Astrocyte (in vitro differentiated cells and primary cell): Measurements from ENCODE around the gene RAB30. TPM values are rescaled to one million over a fixed set of nuclear protein-coding genes. Genes with fewer than 3 reads are reported as not detected.

ENCODE experiments used
- DNase-seq: peaks from one replicate; pipeline ENCODE4 v3.0.0-alpha.2; 2010; ENCODE audit warnings: low read depth
- FAIRE-seq: peaks from 2 replicates; lab custom pipeline; 2011; peaks lifted over from hg19 to GRCh38; lab: Jason Lieb, UNC
- H2AFZ ChIP-seq: 2 replicates; pipeline ENCODE4 v1.6.0; 2012; ENCODE audit warnings: low read depth, low read length, inconsistent platforms
- H3K27ac ChIP-seq: 2 replicates; pipeline ENCODE4 v1.5.1; 2011; ENCODE audit warnings: low read depth, low read length, inconsistent platforms
- H3K27me3 ChIP-seq: 2 replicates; pipeline ENCODE4 v1.6.0; 2011; ENCODE audit warnings: low read length, inconsistent platforms; ENCODE audit not compliant: insufficient read depth
- H3K36me3 ChIP-seq: 2 replicates; pipeline ENCODE4 v1.5.1; 2011; ENCODE audit warnings: low read length, inconsistent platforms; ENCODE audit not compliant: insufficient read depth
- H3K4me1 ChIP-seq: 2 replicates; pipeline ENCODE4 v1.5.1; 2011; ENCODE audit warnings: low read length, inconsistent platforms; ENCODE audit not compliant: insufficient read depth
- H3K4me2 ChIP-seq: 2 replicates; pipeline ENCODE4 v1.6.0; 2012; ENCODE audit warnings: low read length, inconsistent platforms
- H3K4me3 ChIP-seq: 2 replicates; pipeline ENCODE4 v1.5.1; 2011; ENCODE audit warnings: low read depth, mild to moderate bottlenecking, low read length, inconsistent platforms; ENCODE audit not compliant: insufficient read depth
- H3K79me2 ChIP-seq: 2 replicates; pipeline ENCODE4 v1.6.0; 2012; ENCODE audit warnings: mild to moderate bottlenecking, low read length, inconsistent platforms; ENCODE audit not compliant: insufficient read depth
- H3K9ac ChIP-seq: 2 replicates; pipeline ENCODE4 v1.6.0; 2012; ENCODE audit warnings: mild to moderate bottlenecking, low read length, inconsistent platforms
- H3K9me3 ChIP-seq: 2 replicates; pipeline ENCODE4 v1.5.1; 2012; ENCODE audit warnings: low read depth, mild to moderate bottlenecking, low read length, inconsistent platforms; ENCODE audit not compliant: insufficient read depth
- H4K20me1 ChIP-seq: 2 replicates; pipeline ENCODE4 v1.6.0; 2012; ENCODE audit warnings: low read length, inconsistent platforms; ENCODE audit not compliant: insufficient read depth
- H3K27ac Mint-ChIP-seq: one replicate; pipeline ENCODE4 v1.8.0; 2021; ENCODE audit warnings: mild to moderate bottlenecking, mixed read lengths; ENCODE audit not compliant: unreplicated experiment
- H3K27me3 Mint-ChIP-seq: one replicate; pipeline ENCODE4 v1.8.0; 2021; ENCODE audit warnings: low read depth, mixed read lengths; ENCODE audit not compliant: unreplicated experiment
- H3K36me3 Mint-ChIP-seq: one replicate; pipeline ENCODE4 v1.8.0; 2021; ENCODE audit warnings: low read depth, mixed read lengths; ENCODE audit not compliant: unreplicated experiment
- H3K4me1 Mint-ChIP-seq: one replicate; pipeline ENCODE4 v1.8.0; 2021; ENCODE audit warnings: low read depth, mixed read lengths; ENCODE audit not compliant: unreplicated experiment
- H3K4me3 Mint-ChIP-seq: one replicate; pipeline ENCODE4 v1.8.0; 2021; ENCODE audit warnings: mild to moderate bottlenecking, moderate library complexity, mixed read lengths; ENCODE audit not compliant: unreplicated experiment
- H3K9me3 Mint-ChIP-seq: one replicate; pipeline ENCODE4 v1.8.0; 2021; ENCODE audit warnings: mild to moderate bottlenecking, mixed read lengths; ENCODE audit not compliant: unreplicated experiment
- CTCF ChIP-seq: IDR thresholded peaks from 2 replicates; pipeline ENCODE4 v1.5.1; 2011; ENCODE audit warnings: low read depth, mild to moderate bottlenecking, inconsistent platforms, low read length, moderate library complexity; ENCODE audit not compliant: insufficient read depth
- EZH2 ChIP-seq: IDR thresholded peaks from 2 replicates; pipeline ENCODE4 v1.6.1; 2012; ENCODE audit warnings: mild to moderate bottlenecking, low read length, inconsistent platforms; ENCODE audit not compliant: insufficient read depth
- total RNA-seq: library from RNA; stranded (reverse); gene quantifications from 2 replicates; pipeline ENCODE4 v1.2.1, GENCODE V29; 2021

Gene RAB30
- total RNA-seq, 1 donor from 2014 or later, result 40.0 TPM

GRCh38 chr11:82939456-82939855 lies 132.2 kb downstream of the RAB30 start:
- Mint-ChIP-seq H3K9me3 (peaks cover 9% of the 10 kb centered on the region), H3K4me1 (no peaks in the 10 kb centered on the region), H3K27me3 (no peaks in the 10 kb centered on the region), H3K36me3 (no peaks in the 10 kb centered on the region), H3K27ac (no peak overlapping the region), H3K4me3 (no peak overlapping the region)
- Histone ChIP-seq H3K27me3 (no peaks in the 10 kb centered on the region), H2AFZ (no peak overlapping the region), H3K4me3 (no peak overlapping the region), H3K36me3 (no peaks in the 10 kb centered on the region), H3K9ac (no peak overlapping the region), H3K9me3 (no peaks in the 10 kb centered on the region), H3K4me1 (no peaks in the 10 kb centered on the region), H4K20me1 (no peaks in the 10 kb centered on the region), H3K79me2 (no peaks in the 10 kb centered on the region), H3K27ac (no peak overlapping the region), H3K4me2 (no peak overlapping the region)
- no peak for DNase-seq
- FAIRE-seq, result no peak
- TF ChIP-seq CTCF (no peak), EZH2 (no peak)

- no peak overlapping the region for H3K27ac ChIP-seq
- Mint-ChIP-seq H3K9me3 (peaks cover 9% of the 10 kb centered on the region), H3K4me1 (no peaks in the 10 kb centered on the region), H3K27me3 (no peaks in the 10 kb centered on the region), H3K36me3 (peaks cover 2% of the 10 kb centered on the region), H3K4me3 (no peak overlapping the region), H3K27ac (no peak overlapping the region)
- DNase-seq (no peak), FAIRE-seq (no peak)
- no peaks in the 10 kb centered on the region for H3K36me3 ChIP-seq
- no peak overlapping the region for H3K4me2 ChIP-seq
- no peak overlapping the region for H3K4me3 ChIP-seq
- TF ChIP-seq EZH2 (no peak), CTCF (no peak)
- H3K9ac ChIP-seq, result no peak overlapping the region
- H2AFZ ChIP-seq, result no peak overlapping the region
- no peaks in the 10 kb centered on the region for H3K9me3 ChIP-seq
- H4K20me1 ChIP-seq, result no peaks in the 10 kb centered on the region
- H3K27me3 ChIP-seq, result no peaks in the 10 kb centered on the region
- no peaks in the 10 kb centered on the region for H3K4me1 ChIP-seq
- H3K79me2 ChIP-seq, result no peaks in the 10 kb centered on the region
These were observed 134.1 kb downstream of the RAB30 start for GRCh38 chr11:82937554-82937953.

- Histone ChIP-seq H3K4me2 (no peak overlapping the region), H3K36me3 (no peaks in the 10 kb centered on the region), H4K20me1 (no peaks in the 10 kb centered on the region), H3K4me3 (no peak overlapping the region), H3K9ac (no peak overlapping the region), H3K27ac (no peak overlapping the region), H3K9me3 (no peaks in the 10 kb centered on the region), H3K4me1 (no peaks in the 10 kb centered on the region), H3K27me3 (no peaks in the 10 kb centered on the region), H2AFZ (no peak overlapping the region), H3K79me2 (no peaks in the 10 kb centered on the region)
- H3K4me3 Mint-ChIP-seq, result no peak overlapping the region
- peaks cover 2% of the 10 kb centered on the region for H3K9me3 Mint-ChIP-seq
- DNase-seq (peak; percentile 14), FAIRE-seq (no peak)
- no peak for TF ChIP-seq CTCF
- TF ChIP-seq EZH2, result no peak
- no peak overlapping the region for H3K27ac Mint-ChIP-seq
- peaks cover 2% of the 10 kb centered on the region for H3K36me3 Mint-ChIP-seq
- no peaks in the 10 kb centered on the region for H3K4me1 Mint-ChIP-seq
- no peaks in the 10 kb centered on the region for H3K27me3 Mint-ChIP-seq
These were observed 135.4 kb downstream of the RAB30 start for GRCh38 chr11:82936261-82936660.
